Liver (tissue), 9 donors: ENCODE measurements around the gene ZBTB18. TPM values are rescaled to one million over a fixed set of nuclear protein-coding genes. Genes with fewer than 3 reads are reported as not detected.

Experiments used
- DNase-seq: peaks from one replicate; pipeline ENCODE4 v3.0.0-alpha.2; 2017; ENCODE audit warnings: low spot score
- H3K27ac ChIP-seq, 2 donors: one replicate each; pipeline ENCODE4 v1.7.0; 2013; ENCODE audit warnings: inconsistent platforms in 2 of 2, low read length in 2 of 2, control low read depth in 1 of 2, low read depth in 1 of 2, mild to moderate bottlenecking in 1 of 2
- H3K27me3 ChIP-seq, 4 donors: one replicate each; pipeline versions ENCODE4 v1.6.1 to v1.7.0; 2013; ENCODE audit warnings: low read length in 3 of 4, inconsistent platforms in 1 of 4, mild to moderate bottlenecking in 1 of 4, moderate library complexity in 1 of 4; ENCODE audit not compliant: control insufficient read depth in 4 of 4, insufficient read depth in 4 of 4
- H3K36me3 ChIP-seq, 4 donors: one replicate each; pipeline versions ENCODE4 v1.6.1 to v1.7.0; 2013; ENCODE audit warnings: low read length in 3 of 4, mild to moderate bottlenecking in 3 of 4, low read depth in 1 of 4, moderate library complexity in 1 of 4; ENCODE audit not compliant: control insufficient read depth in 4 of 4, insufficient read depth in 3 of 4
- H3K4me1 ChIP-seq, 4 donors: one replicate each; pipeline versions ENCODE4 v1.6.1 to v1.7.0; 2013; ENCODE audit warnings: low read length in 3 of 4, mild to moderate bottlenecking in 3 of 4, moderate library complexity in 1 of 4; ENCODE audit not compliant: control insufficient read depth in 4 of 4, insufficient read depth in 4 of 4
- H3K4me3 ChIP-seq, 3 donors: one replicate each; pipeline versions ENCODE4 v1.6.1 to v1.7.0; 2013; ENCODE audit warnings: low read length in 3 of 3, control low read depth in 1 of 3, low read depth in 1 of 3, mild to moderate bottlenecking in 1 of 3
- H3K9ac ChIP-seq, 2 donors: one replicate each; pipeline ENCODE4 v1.7.0; 2013; ENCODE audit warnings: low read length in 2 of 2, mild to moderate bottlenecking in 2 of 2, moderate library complexity in 2 of 2, control low read depth in 1 of 2, low read depth in 1 of 2
- H3K9me3 ChIP-seq, 4 donors: one replicate each; pipeline versions ENCODE4 v1.6.1 to v1.7.0; 2013; ENCODE audit warnings: low read length in 3 of 4; ENCODE audit not compliant: control insufficient read depth in 4 of 4
- CTCF ChIP-seq: fragments of 150-350 bp; IDR thresholded peaks from 2 replicates; pipeline ENCODE4 v1.5.1; 2017; ENCODE audit warnings: improper control_type of control experiment, low read depth, low read length; ENCODE audit not compliant: missing input control
- EGR1 ChIP-seq, 2 donors: IDR thresholded peaks; 2 replicates each; pipeline ENCODE4 v1.6.1; 2016 to 2018; ENCODE audit warnings: antibody characterized with exemption in 2 of 2, low read depth in 2 of 2
- FOXA2 ChIP-seq: IDR thresholded peaks from 2 replicates; pipeline ENCODE4 v1.6.1; 2016; ENCODE audit warnings: antibody characterized with exemption
- GABPA ChIP-seq, 2 donors: IDR thresholded peaks in 1 of 2; conservative IDR thresholded peaks in 1 of 2; 2 replicates each; pipeline ENCODE4 v1.6.1; 2016; ENCODE audit warnings: antibody characterized with exemption in 2 of 2, mild to moderate bottlenecking in 1 of 2, moderate library complexity in 1 of 2
- HNF4A ChIP-seq, 2 donors: conservative IDR thresholded peaks; 2 replicates each; pipeline ENCODE4 v1.6.1; 2016; ENCODE audit warnings: antibody characterized with exemption in 2 of 2, mild to moderate bottlenecking in 2 of 2
- HNF4G ChIP-seq: IDR thresholded peaks from 2 replicates; pipeline ENCODE4 v1.6.1; 2016; ENCODE audit warnings: antibody characterized with exemption
- JUND ChIP-seq, 2 donors: IDR thresholded peaks; 2 replicates each; pipeline ENCODE4 v1.6.1; 2016; ENCODE audit warnings: antibody characterized with exemption in 2 of 2
- NR2F2 ChIP-seq: IDR thresholded peaks from 2 replicates; pipeline ENCODE4 v1.6.1; 2016; ENCODE audit warnings: antibody characterized with exemption
- RAD21 ChIP-seq, 2 donors: IDR thresholded peaks; 2 replicates each; pipeline ENCODE4 v1.6.1; 2016; ENCODE audit warnings: antibody characterized with exemption in 2 of 2, mild to moderate bottlenecking in 2 of 2
- REST ChIP-seq: IDR thresholded peaks from 2 replicates; pipeline ENCODE4 v1.6.1; 2016; ENCODE audit warnings: antibody characterized with exemption, mild to moderate bottlenecking
- SP1 ChIP-seq: IDR thresholded peaks from 2 replicates; pipeline ENCODE4 v1.6.1; 2018; ENCODE audit warnings: antibody characterized with exemption, mild to moderate bottlenecking
- TAF1 ChIP-seq: conservative IDR thresholded peaks from 2 replicates; pipeline ENCODE4 v1.6.1; 2016; ENCODE audit warnings: antibody characterized with exemption, mild to moderate bottlenecking
- YY1 ChIP-seq: IDR thresholded peaks from 2 replicates; pipeline ENCODE4 v1.6.1; 2016; ENCODE audit warnings: antibody characterized with exemption, mild to moderate bottlenecking
- whole genome bisulfite sequencing: extraction: QIAGEN DNeasy Blood & Tissue Kit; methylation state at CpG from one replicate; pipeline ENCODE4 v1.1.7; 2013; 5-methylcytosine and 5-hydroxymethylcytosine counted together
- polyA plus RNA-seq, 2 donors: library from polyadenylated mRNA; stranded (reverse) in 1 of 2; unstranded in 1 of 2; fragments of 200-250 nt in 1 of 2; fragments of >200 nt in 1 of 2; fragmentation: Nextera tagmentation in 1 of 2; extraction: Ambion mirVana in 1 of 2; gene quantifications; one replicate each; pipeline versions ENCODE4 v1.2.1 to v1.2.3, GENCODE V29; 2013 to 2015
- total RNA-seq, 2 donors: library from RNA; depleted of rRNA; stranded (reverse); fragments of >200 nt; gene quantifications; one replicate each; pipeline ENCODE4 v1.2.3, GENCODE V29; 2014
- TF ChIP-seq, protein P1 (sequence below): IDR thresholded peaks from 2 replicates; pipeline ENCODE4 v1.6.1; 2016; ENCODE audit warnings: antibody characterized with exemption
- donor health status: healthy.
- donor health status: healthy.
- donor health status: healthy.
- donor health status: healthy.
- donor health status: healthy.

The ZBTB18 gene
- total and polyA plus RNA-seq, 4 donors: 1.2 to 18.3 (median 5.7) TPM

GRCh38 chr1:244022311-244022710 lies 28.8 kb upstream of the ZBTB18 start:
- DNase-seq: no peak
- over 99% methylated on average over 2 of the region's 2 CpGs for WGBS
- no peak overlapping the region for H3K9ac ChIP-seq
- no peak overlapping the region for H3K27ac ChIP-seq
- H3K27me3 ChIP-seq: no peaks in the 10 kb centered on the region
- TF ChIP-seq SP1 (no peak), YY1 (no peak), NR2F2 (no peak), REST (no peak), EGR1 (IDR thresholded peaks at IDR 0.05; ENCODE audit: low read depth in 2 of 2) (no peak), HNF4G (no peak), GABPA (IDR thresholded peaks at IDR 0.05 in 1 of 2, conservative IDR thresholded peaks at IDR 0.05 in 1 of 2) (no peak), TAF1 (no peak), FOXA2 (no peak), JUND (IDR thresholded peaks at IDR 0.05) (no peak), HNF4A (conservative IDR thresholded peaks at IDR 0.05) (no peak)
- TF ChIP-seq, protein P1, sequence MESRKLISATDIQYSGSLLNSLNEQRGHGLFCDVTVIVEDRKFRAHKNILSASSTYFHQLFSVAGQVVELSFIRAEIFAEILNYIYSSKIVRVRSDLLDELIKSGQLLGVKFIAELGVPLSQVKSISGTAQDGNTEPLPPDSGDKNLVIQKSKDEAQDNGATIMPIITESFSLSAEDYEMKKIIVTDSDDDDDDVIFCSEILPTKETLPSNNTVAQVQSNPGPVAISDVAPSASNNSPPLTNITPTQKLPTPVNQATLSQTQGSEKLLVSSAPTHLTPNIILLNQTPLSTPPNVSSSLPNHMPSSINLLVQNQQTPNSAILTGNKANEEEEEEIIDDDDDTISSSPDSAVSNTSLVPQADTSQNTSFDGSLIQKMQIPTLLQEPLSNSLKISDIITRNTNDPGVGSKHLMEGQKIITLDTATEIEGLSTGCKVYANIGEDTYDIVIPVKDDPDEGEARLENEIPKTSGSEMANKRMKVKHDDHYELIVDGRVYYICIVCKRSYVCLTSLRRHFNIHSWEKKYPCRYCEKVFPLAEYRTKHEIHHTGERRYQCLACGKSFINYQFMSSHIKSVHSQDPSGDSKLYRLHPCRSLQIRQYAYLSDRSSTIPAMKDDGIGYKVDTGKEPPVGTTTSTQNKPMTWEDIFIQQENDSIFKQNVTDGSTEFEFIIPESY: no peak
- H3K4me1 ChIP-seq: no peaks in the 10 kb centered on the region
- H3K36me3 ChIP-seq: no peaks in the 10 kb centered on the region
- no peaks in the 10 kb centered on the region for H3K9me3 ChIP-seq
- H3K4me3 ChIP-seq: no peak overlapping the region

DNA sequence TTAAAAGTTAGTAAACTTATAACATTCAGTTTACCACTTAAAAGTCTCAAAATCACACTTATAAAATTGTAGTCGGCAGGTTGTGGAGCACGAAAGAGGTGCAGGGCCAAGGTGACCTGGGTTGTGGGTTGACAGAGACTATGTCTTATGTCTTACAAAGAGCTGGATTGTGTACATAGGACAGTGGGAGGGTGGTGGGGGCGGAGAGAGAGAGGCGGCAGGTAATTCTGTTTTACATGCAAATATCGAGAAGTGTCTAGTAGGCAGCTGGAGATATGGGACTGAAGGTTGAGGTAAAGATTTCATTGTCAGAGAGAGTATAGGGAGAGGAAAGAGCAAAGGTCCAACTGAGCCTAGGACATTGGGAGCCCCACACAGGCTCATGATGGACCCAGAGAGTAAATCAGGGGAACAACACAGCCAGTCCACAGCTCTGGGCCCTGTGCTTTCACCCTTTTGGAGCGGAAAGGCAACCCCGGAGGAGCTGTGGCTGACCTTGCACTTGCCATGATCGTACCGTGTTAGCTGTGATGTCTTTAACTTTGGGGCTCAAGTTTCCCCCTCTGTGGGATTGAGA lies 28.1 kb upstream of the ZBTB18 start:
- 92% methylated on average over 9 of the region's 9 CpGs for WGBS
- Histone ChIP-seq H3K27ac (no peak overlapping the region), H3K4me1 (no peaks in the 10 kb centered on the region), H3K4me3 (no peak overlapping the region), H3K36me3 (no peaks in the 10 kb centered on the region), H3K27me3 (no peaks in the 10 kb centered on the region), H3K9me3 (no peaks in the 10 kb centered on the region), H3K9ac (no peak overlapping the region)
- TF ChIP-seq TAF1 (no peak), CTCF (no peak), RAD21 (IDR thresholded peaks at IDR 0.05) (no peak), NR2F2 (no peak), REST (no peak)
- DNase-seq: no peak
